Activated CD4-positive, alpha-beta T cell treated with anti-CD3 and anti-CD28 coated beads, Interleukin-2, amount 10 ng/mL, durations not matched to agents 24 days and 14 days (primary cell): ENCODE results near the gene KCNJ6. TPM values are rescaled to one million over a fixed set of nuclear protein-coding genes. Genes with fewer than 3 reads are reported as not detected.

Experiments used
- DNase-seq: peaks from one replicate; pipeline ENCODE4 v3.0.0; 2022
- H3K27ac Mint-ChIP-seq: one replicate; pipeline ENCODE4 v1.8.0; 2022; ENCODE audit warnings: mild to moderate bottlenecking, mixed read lengths
- H3K27me3 Mint-ChIP-seq: one replicate; pipeline ENCODE4 v1.8.0; 2022; ENCODE audit warnings: mixed read lengths
- H3K36me3 Mint-ChIP-seq: one replicate; pipeline ENCODE4 v1.8.0; 2022; ENCODE audit warnings: low read depth, mild to moderate bottlenecking, mixed read lengths
- H3K4me1 Mint-ChIP-seq: one replicate; pipeline ENCODE4 v1.8.0; 2021; ENCODE audit warnings: mixed read lengths
- H3K4me3 Mint-ChIP-seq: one replicate; pipeline ENCODE4 v1.8.0; 2022; ENCODE audit warnings: mild to moderate bottlenecking, moderate library complexity, mixed read lengths
- H3K9me3 Mint-ChIP-seq: one replicate; pipeline ENCODE4 v1.8.0; 2021; ENCODE audit warnings: mixed read lengths
- intact Hi-C: fragments of 100-400 bp; cut with micrococcal nuclease; formaldehyde crosslinking; loops from one replicate; pipeline ENCODE4 v1.15.1; 2023
- total RNA-seq: library from RNA; stranded (reverse); gene quantifications from 2 replicates; pipeline ENCODE4 v1.2.3, GENCODE V29; 2022

Gene KCNJ6
- total RNA-seq, 1 donor from 2014 or later: not detected

GRCh38 chr21:37888659-37889058 lies 27.6 kb downstream of the KCNJ6 start:
- intact Hi-C loops: no loop called here
- no peak overlapping the region for H3K4me3 Mint-ChIP-seq
- DNase-seq: no peak
- no peak overlapping the region for H3K27ac Mint-ChIP-seq
- H3K27me3 Mint-ChIP-seq: peaks cover 3% of the 10 kb centered on the region
- no peaks in the 10 kb centered on the region for H3K4me1 Mint-ChIP-seq
- H3K36me3 Mint-ChIP-seq: no peaks in the 10 kb centered on the region
- H3K9me3 Mint-ChIP-seq: no peaks in the 10 kb centered on the region

GRCh38 chr21:37886726-37887299 lies 29.4 kb downstream of the KCNJ6 start:
- Mint-ChIP-seq H3K4me1 (no peaks in the 10 kb centered on the region), H3K9me3 (no peaks in the 10 kb centered on the region), H3K4me3 (no peak overlapping the region), H3K27ac (no peak overlapping the region), H3K27me3 (peaks cover 3% of the 10 kb centered on the region), H3K36me3 (no peaks in the 10 kb centered on the region)
- intact Hi-C loops: no loop called here
- DNase-seq: no peak

- no peak for DNase-seq
- Mint-ChIP-seq H3K36me3 (no peaks in the 10 kb centered on the region), H3K4me1 (no peaks in the 10 kb centered on the region), H3K9me3 (no peaks in the 10 kb centered on the region), H3K4me3 (no peak overlapping the region), H3K27me3 (peaks cover 3% of the 10 kb centered on the region), H3K27ac (no peak overlapping the region)
- intact Hi-C loops: no loop called here
Measured at GRCh38 chr21:37886120-37886519, 30.1 kb downstream of the KCNJ6 start.

- Mint-ChIP-seq H3K4me1 (peaks cover 6% of the 10 kb centered on the region), H3K4me3 (no peak overlapping the region), H3K9me3 (no peaks in the 10 kb centered on the region), H3K27ac (no peak overlapping the region), H3K27me3 (no peaks in the 10 kb centered on the region), H3K36me3 (no peaks in the 10 kb centered on the region)
- no peak for DNase-seq
- intact Hi-C loops: no loop called here
Measured at GRCh38 chr21:37878946-37879660, 37.2 kb downstream of the KCNJ6 start.

GRCh38 chr21:37877888-37878684 lies 38.2 kb downstream of the KCNJ6 start:
- H3K27me3 Mint-ChIP-seq: no peaks in the 10 kb centered on the region
- H3K27ac Mint-ChIP-seq: no peak overlapping the region
- H3K9me3 Mint-ChIP-seq: no peaks in the 10 kb centered on the region
- H3K4me3 Mint-ChIP-seq: no peak overlapping the region
- no peak for DNase-seq
- intact Hi-C loops: no loop called here
- H3K36me3 Mint-ChIP-seq: no peaks in the 10 kb centered on the region
- peaks cover 6% of the 10 kb centered on the region for H3K4me1 Mint-ChIP-seq

GRCh38 chr21:37877171-37877570 lies 39.1 kb downstream of the KCNJ6 start:
- DNase-seq: no peak
- H3K36me3 Mint-ChIP-seq: no peaks in the 10 kb centered on the region
- H3K27me3 Mint-ChIP-seq: no peaks in the 10 kb centered on the region
- intact Hi-C loops: no loop called here
- H3K4me1 Mint-ChIP-seq: peaks cover 6% of the 10 kb centered on the region
- H3K9me3 Mint-ChIP-seq: no peaks in the 10 kb centered on the region
- H3K27ac Mint-ChIP-seq: no peak overlapping the region
- no peak overlapping the region for H3K4me3 Mint-ChIP-seq

GRCh38 chr21:37876561-37876960 lies 39.7 kb downstream of the KCNJ6 start:
- no peak for DNase-seq
- Mint-ChIP-seq H3K36me3 (no peaks in the 10 kb centered on the region), H3K4me1 (peaks cover 6% of the 10 kb centered on the region), H3K27ac (no peak overlapping the region), H3K9me3 (no peaks in the 10 kb centered on the region), H3K4me3 (no peak overlapping the region), H3K27me3 (no peaks in the 10 kb centered on the region)
- intact Hi-C loops: no loop called here

GRCh38 chr21:37874904-37875780 lies 41.1 kb downstream of the KCNJ6 start:
- Mint-ChIP-seq H3K9me3 (no peaks in the 10 kb centered on the region), H3K4me3 (no peak overlapping the region), H3K27me3 (no peaks in the 10 kb centered on the region), H3K4me1 (peaks cover 6% of the 10 kb centered on the region), H3K36me3 (no peaks in the 10 kb centered on the region), H3K27ac (no peak overlapping the region)
- intact Hi-C loops: no loop called here
- no peak for DNase-seq

- Mint-ChIP-seq H3K4me3 (no peak overlapping the region), H3K27me3 (no peaks in the 10 kb centered on the region), H3K27ac (no peak overlapping the region), H3K9me3 (no peaks in the 10 kb centered on the region), H3K36me3 (no peaks in the 10 kb centered on the region), H3K4me1 (peaks cover 6% of the 10 kb centered on the region)
- intact Hi-C loops: no loop called here
- DNase-seq: no peak
Measured at GRCh38 chr21:37874481-37874880, 41.8 kb downstream of the KCNJ6 start.

GRCh38 chr21:37873655-37874054 lies 42.6 kb downstream of the KCNJ6 start:
- H3K4me3 Mint-ChIP-seq: no peak overlapping the region
- H3K27me3 Mint-ChIP-seq: no peaks in the 10 kb centered on the region
- no peak for DNase-seq
- peaks cover 6% of the 10 kb centered on the region for H3K4me1 Mint-ChIP-seq
- H3K27ac Mint-ChIP-seq: no peak overlapping the region
- H3K9me3 Mint-ChIP-seq: no peaks in the 10 kb centered on the region
- H3K36me3 Mint-ChIP-seq: no peaks in the 10 kb centered on the region
- intact Hi-C loops: no loop called here

GRCh38 chr21:37871121-37871862 lies 45.0 kb downstream of the KCNJ6 start:
- Mint-ChIP-seq H3K4me3 (no peak overlapping the region), H3K4me1 (no peaks in the 10 kb centered on the region), H3K27ac (no peak overlapping the region), H3K9me3 (no peaks in the 10 kb centered on the region), H3K27me3 (peaks cover 2% of the 10 kb centered on the region), H3K36me3 (no peaks in the 10 kb centered on the region)
- DNase-seq: no peak
- intact Hi-C loops: no loop called here

- no peak for DNase-seq
- Mint-ChIP-seq H3K36me3 (no peaks in the 10 kb centered on the region), H3K4me1 (no peaks in the 10 kb centered on the region), H3K9me3 (no peaks in the 10 kb centered on the region), H3K27ac (no peak overlapping the region), H3K4me3 (no peak overlapping the region), H3K27me3 (peaks cover 6% of the 10 kb centered on the region)
- intact Hi-C loops: no loop called here
Measured at GRCh38 chr21:37870221-37870620, 46.0 kb downstream of the KCNJ6 start.

- Mint-ChIP-seq H3K4me1 (no peaks in the 10 kb centered on the region), H3K27ac (no peak overlapping the region), H3K4me3 (no peak overlapping the region), H3K36me3 (no peaks in the 10 kb centered on the region), H3K9me3 (no peaks in the 10 kb centered on the region), H3K27me3 (peaks cover 6% of the 10 kb centered on the region)
- intact Hi-C loops: no loop called here
- no peak for DNase-seq
Measured at GRCh38 chr21:37869661-37870060, 46.6 kb downstream of the KCNJ6 start.
